Activated B cell treated with CpG ODN at 0.5 μM for 24 hours (primary cell): Measurements from ENCODE around the gene GRIN3B. TPM values are rescaled to one million over a fixed set of nuclear protein-coding genes. Genes with fewer than 3 reads are reported as not detected.

Experiments
- ATAC-seq: fragments of 200-7000 bp; cut with Tn5 transposase; one replicate; pipeline ENCODE4 v1.10.0; 2021; ENCODE audit warnings: low read depth, mild to moderate bottlenecking, moderate library complexity
- CTCF ChIA-PET: fragments of 350-600 bp; sonication (Branson Sonifier 250); formaldehyde crosslinking; loops from one replicate; lab custom pipeline; 2021; ENCODE audit warnings: antibody characterized with exemption; lab: Charles Lee
- POLR2A ChIA-PET: fragments of 350-600 bp; sonication (Branson Sonifier 250); formaldehyde crosslinking; loops from one replicate; lab custom pipeline; 2021; ENCODE audit warnings: antibody characterized with exemption; lab: Charles Lee
- DNase-seq: peaks from one replicate; pipeline ENCODE4 v3.0.0; 2022
- H3K27ac Mint-ChIP-seq: one replicate; pipeline ENCODE4 v1.8.0; 2020; ENCODE audit warnings: mixed read lengths
- H3K27me3 Mint-ChIP-seq: one replicate; pipeline ENCODE4 v1.8.0; 2021; ENCODE audit warnings: mixed read lengths
- H3K36me3 Mint-ChIP-seq: one replicate; pipeline ENCODE4 v1.8.0; 2021; ENCODE audit warnings: low read depth, mixed read lengths
- H3K4me1 Mint-ChIP-seq: one replicate; pipeline ENCODE4 v1.8.0; 2021; ENCODE audit warnings: mixed read lengths
- H3K4me3 Mint-ChIP-seq: one replicate; pipeline ENCODE4 v1.8.0; 2020; ENCODE audit warnings: mild to moderate bottlenecking, mixed read lengths
- H3K9me3 Mint-ChIP-seq: one replicate; pipeline ENCODE4 v1.8.0; 2020; ENCODE audit warnings: mixed read lengths
- intact Hi-C: fragments of 100-400 bp; cut with micrococcal nuclease; formaldehyde crosslinking; loops from one replicate; pipeline ENCODE4 v1.15.1; 2024
- total RNA-seq: library from RNA; stranded (reverse); gene quantifications from 2 replicates; pipeline ENCODE4 v1.2.3, GENCODE V29; 2022
- TF ChIP-seq, protein P1 (sequence below): fragments of 200-600 bp; IDR thresholded peaks from one replicate; pipeline ENCODE4 v1.8.0; 2022; ENCODE audit warnings: antibody characterized with exemption, mild to moderate bottlenecking

Gene GRIN3B
- total RNA-seq, 1 donor from 2014 or later = 0.11 TPM

DNA sequence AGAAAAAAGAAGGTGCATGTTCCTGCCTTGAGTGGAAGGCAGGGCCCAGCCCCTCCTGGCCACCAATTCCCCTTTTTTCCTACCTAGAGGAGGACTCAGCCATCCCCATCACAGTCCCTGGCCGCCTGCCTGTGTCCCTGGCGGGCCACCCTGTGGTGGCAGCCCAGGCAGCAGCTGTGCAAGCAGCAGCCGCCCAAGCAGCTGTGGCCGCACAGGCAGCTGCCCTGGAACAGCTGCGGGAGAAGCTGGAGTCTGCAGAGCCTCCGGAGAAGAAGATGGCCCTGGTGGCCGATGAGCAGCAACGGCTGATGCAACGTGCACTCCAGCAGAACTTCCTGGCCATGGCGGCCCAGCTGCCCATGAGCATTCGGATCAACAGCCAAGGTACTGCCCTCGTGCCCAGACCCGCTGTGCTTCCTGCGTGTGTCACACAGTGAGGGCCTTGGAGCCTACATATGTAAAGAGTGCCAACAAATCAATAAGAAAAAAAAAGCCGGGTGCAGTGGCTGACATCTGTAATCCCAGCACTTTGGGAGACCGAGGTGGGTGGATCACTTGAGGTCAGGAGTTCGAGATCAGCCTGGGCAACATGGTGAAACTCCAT, 33.6 kb upstream of the GRIN3B start:
- ChIA-PET CTCF (no interaction called here), POLR2A (interaction anchor here (0.6 to 0.7 kb wide), 2 partner anchors 62 to 474 kb away, joined by 4 read pairs; no protein-coding TSS in a partner anchor)
- H3K27ac Mint-ChIP-seq = no peak overlapping the region
- H3K36me3 Mint-ChIP-seq = peaks cover 49% of the 10 kb centered on the region
- DNase-seq = no peak
- H3K9me3 Mint-ChIP-seq = peaks cover 3% of the 10 kb centered on the region
- no peak for ATAC-seq
- no peak overlapping the region for H3K4me3 Mint-ChIP-seq
- TF ChIP-seq, protein P1, sequence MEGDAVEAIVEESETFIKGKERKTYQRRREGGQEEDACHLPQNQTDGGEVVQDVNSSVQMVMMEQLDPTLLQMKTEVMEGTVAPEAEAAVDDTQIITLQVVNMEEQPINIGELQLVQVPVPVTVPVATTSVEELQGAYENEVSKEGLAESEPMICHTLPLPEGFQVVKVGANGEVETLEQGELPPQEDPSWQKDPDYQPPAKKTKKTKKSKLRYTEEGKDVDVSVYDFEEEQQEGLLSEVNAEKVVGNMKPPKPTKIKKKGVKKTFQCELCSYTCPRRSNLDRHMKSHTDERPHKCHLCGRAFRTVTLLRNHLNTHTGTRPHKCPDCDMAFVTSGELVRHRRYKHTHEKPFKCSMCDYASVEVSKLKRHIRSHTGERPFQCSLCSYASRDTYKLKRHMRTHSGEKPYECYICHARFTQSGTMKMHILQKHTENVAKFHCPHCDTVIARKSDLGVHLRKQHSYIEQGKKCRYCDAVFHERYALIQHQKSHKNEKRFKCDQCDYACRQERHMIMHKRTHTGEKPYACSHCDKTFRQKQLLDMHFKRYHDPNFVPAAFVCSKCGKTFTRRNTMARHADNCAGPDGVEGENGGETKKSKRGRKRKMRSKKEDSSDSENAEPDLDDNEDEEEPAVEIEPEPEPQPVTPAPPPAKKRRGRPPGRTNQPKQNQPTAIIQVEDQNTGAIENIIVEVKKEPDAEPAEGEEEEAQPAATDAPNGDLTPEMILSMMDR = no peak
- no peaks in the 10 kb centered on the region for H3K27me3 Mint-ChIP-seq
- intact Hi-C loops = no loop called here
- H3K4me1 Mint-ChIP-seq = peaks cover 2% of the 10 kb centered on the region

DNA sequence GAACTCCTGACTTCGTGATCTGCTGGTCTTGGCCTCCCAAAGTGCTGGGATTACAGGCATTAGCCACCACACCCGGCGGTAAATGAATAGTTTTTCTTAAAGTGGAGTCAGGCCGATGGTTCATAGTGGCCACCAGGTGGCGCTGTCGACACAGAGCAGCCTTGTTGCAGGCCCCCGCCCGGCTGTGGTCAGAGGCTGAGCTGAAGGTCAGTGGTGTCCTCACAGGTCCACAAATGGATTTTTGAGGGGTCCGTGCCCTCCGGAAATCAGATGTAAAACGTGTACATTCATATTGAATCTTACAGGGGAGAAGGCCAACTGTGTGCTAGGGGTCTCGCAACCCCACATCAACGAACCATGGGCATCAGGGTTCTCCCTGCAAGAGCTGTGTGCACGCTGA, 29.5 kb upstream of the GRIN3B start:
- no peaks in the 10 kb centered on the region for H3K27me3 Mint-ChIP-seq
- no peak for DNase-seq
- POLR2A ChIA-PET = interaction anchor here (0.6 kb wide), 2 partner anchors 20 to 31 kb away, joined by 3 to 4 read pairs; no protein-coding TSS in a partner anchor
- intact Hi-C loops = no loop called here
- TF ChIP-seq, protein P1 = no peak
- no peak overlapping the region for H3K4me3 Mint-ChIP-seq
- H3K36me3 Mint-ChIP-seq = peaks cover 37% of the 10 kb centered on the region
- no peak for ATAC-seq
- peak overlapping the region; percentile 59 for H3K27ac Mint-ChIP-seq
- H3K4me1 Mint-ChIP-seq = no peaks in the 10 kb centered on the region
- peaks cover 3% of the 10 kb centered on the region for H3K9me3 Mint-ChIP-seq
- CTCF ChIA-PET = interaction anchor here (0.6 to 0.7 kb wide), 2 partner anchors 11 to 1072 kb away, joined by 4 read pairs; no protein-coding TSS in a partner anchor

DNA sequence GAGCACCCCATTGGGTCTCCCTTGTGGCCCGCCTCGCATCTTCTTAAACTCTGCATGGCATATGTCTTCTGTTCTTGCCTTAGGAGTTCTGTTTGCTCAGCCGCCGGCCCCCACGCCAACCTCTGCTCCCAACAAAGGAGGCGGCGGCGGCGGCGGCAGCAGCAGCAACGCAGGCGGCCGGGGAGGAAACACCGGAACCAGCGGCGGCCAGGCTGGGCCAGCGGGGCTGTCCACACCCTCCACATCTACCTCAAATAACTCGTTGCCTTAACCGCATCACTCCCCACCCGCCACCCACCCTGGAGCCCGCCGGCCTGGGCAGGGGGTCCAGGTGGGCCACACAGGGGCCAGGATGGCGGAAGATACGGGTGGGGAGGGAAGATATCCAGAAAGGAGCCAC, 28.4 kb upstream of the GRIN3B start:
- POLR2A ChIA-PET = no interaction called here

DNA sequence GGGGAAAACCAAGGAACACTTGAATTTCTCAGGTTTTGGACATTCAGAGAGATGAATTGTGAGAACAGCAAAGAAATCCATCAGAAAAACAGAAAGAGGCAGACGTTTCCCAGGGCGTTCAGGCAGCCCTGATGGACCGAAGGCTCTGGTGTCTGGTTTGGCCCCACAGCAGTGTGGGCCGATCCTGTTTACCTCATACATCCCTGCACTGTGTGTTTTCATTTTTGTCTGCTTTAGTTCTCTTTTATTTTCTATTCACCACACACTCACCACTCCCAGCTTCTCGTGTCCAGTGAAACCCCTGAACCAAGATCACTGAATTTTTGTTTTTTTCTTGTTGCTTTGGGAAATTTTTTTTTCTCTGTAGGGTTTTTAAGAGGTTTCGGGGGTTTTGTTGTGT, 27.9 kb upstream of the GRIN3B start:
- TF ChIP-seq, protein P1 = no peak
- ATAC-seq = no peak
- Mint-ChIP-seq H3K27ac (no peak overlapping the region), H3K4me3 (no peak overlapping the region), H3K27me3 (no peaks in the 10 kb centered on the region), H3K36me3 (peaks cover 29% of the 10 kb centered on the region), H3K9me3 (peaks cover 3% of the 10 kb centered on the region), H3K4me1 (no peaks in the 10 kb centered on the region)
- ChIA-PET POLR2A (interaction anchor here (0.6 kb wide), 1 partner anchor 153 kb away, joined by 3 read pairs; no protein-coding TSS in a partner anchor), CTCF (no interaction called here)
- intact Hi-C loops = no loop called here
- DNase-seq = no peak

More for the DNA sequence above, 28.4 kb upstream of the GRIN3B start:
- DNase-seq (no peak), ATAC-seq (no peak)
- CTCF ChIA-PET = no interaction called here
- H3K36me3 Mint-ChIP-seq = peaks cover 32% of the 10 kb centered on the region
- no peaks in the 10 kb centered on the region for H3K27me3 Mint-ChIP-seq
- no peak overlapping the region for H3K27ac Mint-ChIP-seq
- no peak overlapping the region for H3K4me3 Mint-ChIP-seq
- no peaks in the 10 kb centered on the region for H3K4me1 Mint-ChIP-seq
- TF ChIP-seq, protein P1 = no peak
- peaks cover 3% of the 10 kb centered on the region for H3K9me3 Mint-ChIP-seq
- intact Hi-C loops = no loop called here

DNA sequence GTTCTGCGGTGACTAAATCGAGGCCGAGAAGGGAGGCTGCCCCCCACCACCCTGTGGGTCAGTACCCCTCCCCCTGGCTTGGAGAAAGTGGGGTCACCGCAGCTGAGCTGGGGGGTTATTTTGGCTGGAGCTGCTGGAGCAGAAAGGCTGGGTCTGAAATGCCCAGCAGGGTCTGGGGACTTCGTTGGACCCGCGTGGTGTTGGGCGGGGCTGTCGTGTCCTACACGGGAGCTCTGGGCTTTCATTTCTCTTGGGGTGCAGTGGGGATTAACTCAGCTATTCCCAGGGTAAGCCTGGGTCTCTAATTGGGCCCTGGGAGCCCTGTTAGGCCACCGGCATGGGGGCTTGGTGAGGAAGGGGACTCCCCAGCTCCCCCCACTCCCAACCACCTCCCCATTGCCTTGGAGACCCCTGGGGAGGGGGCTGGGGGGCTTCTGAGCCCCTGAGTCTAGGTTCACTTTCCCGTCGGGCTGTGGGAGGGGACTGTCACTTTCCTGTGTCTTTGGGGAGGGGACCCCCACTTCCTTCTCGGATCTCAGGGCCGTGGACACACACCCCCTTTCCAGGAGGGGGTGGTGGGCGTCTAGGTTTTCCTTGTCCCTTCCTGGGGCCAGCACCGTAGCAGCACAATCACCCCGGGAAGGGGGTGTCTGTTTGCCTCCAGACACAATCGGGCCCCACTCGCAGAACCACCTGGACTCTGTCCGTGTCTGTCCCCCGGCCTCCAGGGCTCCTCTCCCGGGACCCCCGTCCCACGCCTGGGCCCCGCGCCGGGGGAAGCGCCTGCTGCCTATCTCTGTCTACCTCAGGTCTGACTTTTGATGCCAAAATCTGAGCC, 26.3 kb upstream of the GRIN3B start:
- DNase-seq = no peak
- no peak overlapping the region for H3K4me3 Mint-ChIP-seq
- H3K27me3 Mint-ChIP-seq = no peaks in the 10 kb centered on the region
- CTCF ChIA-PET = no interaction called here
- TF ChIP-seq, protein P1 = no peak
- POLR2A ChIA-PET = no interaction called here
- no peak for ATAC-seq
- H3K27ac Mint-ChIP-seq = no peak overlapping the region
- H3K36me3 Mint-ChIP-seq = peaks cover 18% of the 10 kb centered on the region
- no peaks in the 10 kb centered on the region for H3K4me1 Mint-ChIP-seq
- peaks cover 3% of the 10 kb centered on the region for H3K9me3 Mint-ChIP-seq
- intact Hi-C loops = no loop called here
